Neural cell (in vitro differentiated cells): ENCODE results near the gene ANXA2. TPM values are rescaled to one million over a fixed set of nuclear protein-coding genes. Genes with fewer than 3 reads are reported as not detected.

Experiments used
- H2AFZ ChIP-seq: fragments of 200-600, 300-800 bp; sonication (generic), shearing (Covaris generic); 2 replicates; pipeline ENCODE4 v1.6.0; 2014; ENCODE audit warnings: low read depth, mild to moderate bottlenecking, antibody characterized with exemption, low read length, moderate library complexity
- H3F3A ChIP-seq: fragments of 200-600 bp; shearing (Covaris generic); 2 replicates; pipeline ENCODE4 v1.6.1; 2016; ENCODE audit warnings: mild to moderate bottlenecking, moderate library complexity, mixed read lengths, antibody characterized with exemption, low read length; ENCODE audit not compliant: insufficient read depth, poor library complexity, severe bottlenecking
- H3K27ac ChIP-seq: fragments of 200-600, 300-800 bp; sonication (generic), shearing (Covaris generic); 2 replicates; pipeline ENCODE4 v1.5.1; 2014; ENCODE audit warnings: mild to moderate bottlenecking, low read length, moderate library complexity
- H3K27me3 ChIP-seq: fragments of 300-800, 200-600 bp; sonication (generic), shearing (Covaris generic); 2 replicates; pipeline ENCODE4 v1.6.0; 2014; ENCODE audit warnings: mild to moderate bottlenecking, low read depth, low read length, moderate library complexity; ENCODE audit not compliant: insufficient read depth
- H3K36me3 ChIP-seq: fragments of 300-800, 200-600 bp; sonication (generic), shearing (Covaris generic); 2 replicates; pipeline ENCODE4 v1.5.1; 2014; ENCODE audit warnings: mild to moderate bottlenecking, antibody characterized with exemption, low read length, moderate library complexity; ENCODE audit not compliant: insufficient read depth
- H3K4me2 ChIP-seq: fragments of 300-800, 200-600 bp; sonication (generic), shearing (Covaris generic); 2 replicates; pipeline ENCODE4 v1.6.0; 2014; ENCODE audit warnings: mild to moderate bottlenecking, low read length
- H3K4me3 ChIP-seq: fragments of 300-800, 200-600 bp; sonication (generic), shearing (Covaris generic); 2 replicates; pipeline ENCODE4 v1.5.1; 2014; ENCODE audit warnings: mild to moderate bottlenecking, low read length, moderate library complexity
- H3K79me2 ChIP-seq: fragments of 200-600 bp; shearing (Covaris generic); replicated peaks from 2 replicates; pipeline ENCODE4 v1.6.0; 2014; ENCODE audit warnings: mild to moderate bottlenecking, low read length, moderate library complexity; ENCODE audit not compliant: insufficient read depth
- H3K9ac ChIP-seq: fragments of 300-800, 200-600 bp; sonication (generic), shearing (Covaris generic); 2 replicates; pipeline ENCODE4 v1.6.1; 2016; ENCODE audit warnings: mild to moderate bottlenecking, low read length, mixed read lengths
- H3K9me2 ChIP-seq: fragments of 200-600 bp; shearing (Covaris generic); 2 replicates; pipeline ENCODE4 v1.6.1; 2016; ENCODE audit warnings: mild to moderate bottlenecking, low read length, mixed read lengths; ENCODE audit not compliant: insufficient read depth
- H3K9me3 ChIP-seq: fragments of 200-600, 300-800 bp; sonication (generic), shearing (Covaris generic); 2 replicates; pipeline ENCODE4 v1.6.1; 2016; ENCODE audit warnings: mild to moderate bottlenecking, mixed run types, low read length, moderate library complexity, mixed read lengths
- H4K20me1 ChIP-seq: fragments of 200-600 bp; shearing (Covaris generic); 2 replicates; pipeline ENCODE4 v1.6.1; 2016; ENCODE audit warnings: mild to moderate bottlenecking, mixed run types; ENCODE audit not compliant: insufficient read depth
- EZH2 ChIP-seq: fragments of 200-600, 300-800 bp; shearing (Covaris generic), sonication (generic); IDR thresholded peaks from 2 replicates; pipeline ENCODE4 v1.6.1; 2014; ENCODE audit warnings: antibody characterized with exemption, low read length, borderline replicate concordance, mild to moderate bottlenecking; ENCODE audit not compliant: insufficient read depth, poor library complexity, severe bottlenecking
- MXI1 ChIP-seq: fragments of 450-650 bp; conservative IDR thresholded peaks from 2 replicates; pipeline ENCODE4 v1.6.1; 2014; ENCODE audit warnings: antibody characterized with exemption, mild to moderate bottlenecking; ENCODE audit not compliant: poor library complexity, severe bottlenecking
- POLR2AphosphoS5 ChIP-seq: IDR thresholded peaks from 2 replicates; pipeline ENCODE4 v1.6.1; 2012
- RAD21 ChIP-seq: fragments of 450-650 bp; conservative IDR thresholded peaks from 2 replicates; pipeline ENCODE4 v1.6.1; 2014; ENCODE audit warnings: antibody characterized with exemption, mild to moderate bottlenecking, moderate library complexity
- SMC3 ChIP-seq: fragments of 450-650 bp; conservative IDR thresholded peaks from 2 replicates; pipeline ENCODE4 v1.6.1; 2014; ENCODE audit warnings: antibody characterized with exemption, mild to moderate bottlenecking, moderate library complexity; ENCODE audit not compliant: poor library complexity
- TAF1 ChIP-seq: IDR thresholded peaks from 2 replicates; pipeline ENCODE4 v1.6.1; 2012; ENCODE audit warnings: low read depth
- polyA plus RNA-seq: library from polyadenylated mRNA; depleted of rRNA; stranded (reverse); fragments of >200 nt; gene quantifications from 2 replicates; pipeline ENCODE4 v1.2.3, GENCODE V29; 2014
- TF ChIP-seq, protein P1 (sequence below): IDR thresholded peaks from 2 replicates; pipeline ENCODE4 v1.6.1; 2012; ENCODE audit warnings: borderline replicate concordance
- TF ChIP-seq, protein P2 (sequence below): fragments of 450-650 bp; IDR thresholded peaks from 2 replicates; pipeline ENCODE4 v1.5.1; 2014; ENCODE audit warnings: antibody characterized with exemption, mild to moderate bottlenecking, moderate library complexity; ENCODE audit not compliant: poor library complexity, severe bottlenecking

Gene ANXA2
- polyA plus RNA-seq, 1 donor from 2014 or later: 6.2 TPM

DNA sequence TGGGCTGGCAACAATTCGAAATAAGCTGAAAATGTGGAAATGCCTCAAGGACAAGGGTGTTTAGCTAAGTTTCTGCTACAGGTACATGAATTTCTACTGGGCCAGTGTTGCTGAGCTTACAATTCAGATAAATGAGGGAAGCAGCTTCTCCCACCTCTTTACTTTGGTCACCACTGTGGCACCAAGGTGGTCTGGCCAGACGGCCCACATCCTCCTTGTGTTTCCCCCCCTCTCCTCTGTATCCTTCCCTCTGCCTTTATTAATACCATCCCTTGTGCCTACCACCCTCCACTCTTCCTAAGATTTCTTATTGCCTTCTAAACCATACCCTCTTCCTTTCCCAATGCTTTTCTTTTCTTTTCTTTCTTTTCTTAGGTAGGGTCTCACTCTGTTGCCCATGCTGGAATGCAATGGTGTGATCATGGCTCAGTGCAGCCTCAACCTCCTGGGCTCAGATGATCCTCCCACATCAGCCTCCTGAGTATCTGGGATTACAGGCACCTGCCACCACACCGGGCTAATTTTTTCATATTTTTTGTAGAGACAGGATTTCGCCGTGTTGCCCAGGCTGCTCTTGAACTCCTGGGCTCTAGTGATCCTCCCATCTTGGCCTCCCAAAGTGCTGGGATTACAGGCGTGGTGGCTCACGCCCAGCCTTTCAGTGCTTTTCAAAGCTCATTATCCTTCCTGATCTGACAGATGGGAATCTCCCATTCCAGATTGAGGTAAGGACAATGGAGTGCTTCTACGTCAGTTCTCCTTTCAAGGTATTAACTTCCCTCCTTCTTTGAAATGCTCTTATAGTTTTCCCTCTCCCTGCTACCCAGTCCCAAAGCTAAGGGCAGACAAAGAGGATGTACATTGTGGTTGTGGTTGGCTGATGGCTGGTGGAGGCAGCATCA, 14.8 kb downstream of the ANXA2 start:
- Histone ChIP-seq H3K79me2 (no peaks in the 10 kb centered on the region), H3K9me2 (no peaks in the 10 kb centered on the region), H3K4me3 (no peak overlapping the region), H4K20me1 (no peaks in the 10 kb centered on the region), H3F3A (no peaks in the 10 kb centered on the region), H3K36me3 (no peaks in the 10 kb centered on the region), H3K9ac (no peak overlapping the region), H3K27ac (no peak overlapping the region), H3K4me2 (no peak overlapping the region), H3K9me3 (no peaks in the 10 kb centered on the region), H3K27me3 (no peaks in the 10 kb centered on the region), H2AFZ (no peak overlapping the region)
- no peak for TF ChIP-seq TAF1
- TF ChIP-seq EZH2: no peak
- TF ChIP-seq POLR2AphosphoS5: no peak
- TF ChIP-seq, protein P1, sequence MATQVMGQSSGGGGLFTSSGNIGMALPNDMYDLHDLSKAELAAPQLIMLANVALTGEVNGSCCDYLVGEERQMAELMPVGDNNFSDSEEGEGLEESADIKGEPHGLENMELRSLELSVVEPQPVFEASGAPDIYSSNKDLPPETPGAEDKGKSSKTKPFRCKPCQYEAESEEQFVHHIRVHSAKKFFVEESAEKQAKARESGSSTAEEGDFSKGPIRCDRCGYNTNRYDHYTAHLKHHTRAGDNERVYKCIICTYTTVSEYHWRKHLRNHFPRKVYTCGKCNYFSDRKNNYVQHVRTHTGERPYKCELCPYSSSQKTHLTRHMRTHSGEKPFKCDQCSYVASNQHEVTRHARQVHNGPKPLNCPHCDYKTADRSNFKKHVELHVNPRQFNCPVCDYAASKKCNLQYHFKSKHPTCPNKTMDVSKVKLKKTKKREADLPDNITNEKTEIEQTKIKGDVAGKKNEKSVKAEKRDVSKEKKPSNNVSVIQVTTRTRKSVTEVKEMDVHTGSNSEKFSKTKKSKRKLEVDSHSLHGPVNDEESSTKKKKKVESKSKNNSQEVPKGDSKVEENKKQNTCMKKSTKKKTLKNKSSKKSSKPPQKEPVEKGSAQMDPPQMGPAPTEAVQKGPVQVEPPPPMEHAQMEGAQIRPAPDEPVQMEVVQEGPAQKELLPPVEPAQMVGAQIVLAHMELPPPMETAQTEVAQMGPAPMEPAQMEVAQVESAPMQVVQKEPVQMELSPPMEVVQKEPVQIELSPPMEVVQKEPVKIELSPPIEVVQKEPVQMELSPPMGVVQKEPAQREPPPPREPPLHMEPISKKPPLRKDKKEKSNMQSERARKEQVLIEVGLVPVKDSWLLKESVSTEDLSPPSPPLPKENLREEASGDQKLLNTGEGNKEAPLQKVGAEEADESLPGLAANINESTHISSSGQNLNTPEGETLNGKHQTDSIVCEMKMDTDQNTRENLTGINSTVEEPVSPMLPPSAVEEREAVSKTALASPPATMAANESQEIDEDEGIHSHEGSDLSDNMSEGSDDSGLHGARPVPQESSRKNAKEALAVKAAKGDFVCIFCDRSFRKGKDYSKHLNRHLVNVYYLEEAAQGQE: no peak
- no peak for TF ChIP-seq MXI1
- no peak for TF ChIP-seq RAD21
- TF ChIP-seq SMC3: no peak
- TF ChIP-seq, protein P2, sequence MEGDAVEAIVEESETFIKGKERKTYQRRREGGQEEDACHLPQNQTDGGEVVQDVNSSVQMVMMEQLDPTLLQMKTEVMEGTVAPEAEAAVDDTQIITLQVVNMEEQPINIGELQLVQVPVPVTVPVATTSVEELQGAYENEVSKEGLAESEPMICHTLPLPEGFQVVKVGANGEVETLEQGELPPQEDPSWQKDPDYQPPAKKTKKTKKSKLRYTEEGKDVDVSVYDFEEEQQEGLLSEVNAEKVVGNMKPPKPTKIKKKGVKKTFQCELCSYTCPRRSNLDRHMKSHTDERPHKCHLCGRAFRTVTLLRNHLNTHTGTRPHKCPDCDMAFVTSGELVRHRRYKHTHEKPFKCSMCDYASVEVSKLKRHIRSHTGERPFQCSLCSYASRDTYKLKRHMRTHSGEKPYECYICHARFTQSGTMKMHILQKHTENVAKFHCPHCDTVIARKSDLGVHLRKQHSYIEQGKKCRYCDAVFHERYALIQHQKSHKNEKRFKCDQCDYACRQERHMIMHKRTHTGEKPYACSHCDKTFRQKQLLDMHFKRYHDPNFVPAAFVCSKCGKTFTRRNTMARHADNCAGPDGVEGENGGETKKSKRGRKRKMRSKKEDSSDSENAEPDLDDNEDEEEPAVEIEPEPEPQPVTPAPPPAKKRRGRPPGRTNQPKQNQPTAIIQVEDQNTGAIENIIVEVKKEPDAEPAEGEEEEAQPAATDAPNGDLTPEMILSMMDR: no peak

DNA sequence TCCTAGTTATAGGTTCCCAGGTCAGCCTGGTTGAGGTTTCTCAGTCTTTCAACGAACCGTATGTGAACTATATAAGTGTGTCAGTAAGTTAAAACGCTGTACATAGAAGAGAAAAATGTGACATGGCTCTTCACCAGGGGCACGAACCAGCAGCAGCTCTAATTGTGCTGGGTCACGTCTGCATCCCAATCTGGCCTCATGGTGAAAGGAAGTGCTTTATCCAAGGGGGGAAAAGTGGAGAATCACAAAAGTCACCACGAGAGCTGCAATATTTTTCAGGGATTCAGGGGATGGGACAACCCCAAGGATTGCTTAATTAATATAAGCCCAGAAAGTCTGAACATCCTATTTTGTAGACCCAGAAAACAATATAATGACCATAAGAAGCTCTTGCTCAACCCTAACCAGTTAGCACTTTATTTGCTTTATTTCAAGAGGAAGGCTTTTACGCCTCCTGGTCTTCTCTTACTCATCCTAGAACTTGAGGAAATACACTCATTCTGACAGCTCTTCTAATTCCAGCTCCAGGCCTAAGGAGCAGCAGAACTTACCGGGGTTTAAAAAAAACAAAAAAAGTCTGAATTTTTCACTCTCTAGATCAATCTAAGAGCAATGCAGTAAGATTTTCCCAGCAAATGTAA, 16.5 kb downstream of the ANXA2 start:
- Histone ChIP-seq H3K27me3 (no peaks in the 10 kb centered on the region), H2AFZ (no peak overlapping the region), H3K79me2 (no peaks in the 10 kb centered on the region), H3K9me3 (no peaks in the 10 kb centered on the region), H4K20me1 (no peaks in the 10 kb centered on the region), H3K4me2 (no peak overlapping the region), H3K4me3 (no peak overlapping the region), H3K9ac (no peak overlapping the region), H3K36me3 (no peaks in the 10 kb centered on the region), H3K27ac (no peak overlapping the region), H3K9me2 (no peaks in the 10 kb centered on the region), H3F3A (no peaks in the 10 kb centered on the region)
- TF ChIP-seq SMC3 (no peak), POLR2AphosphoS5 (no peak)
